GM21447 (cell line): ENCODE results near the gene LGR6.

Source experiments
- ATAC-seq: cut with Tn5 transposase; IDR thresholded peaks from one replicate; pipeline ENCODE4 v1.9.1; 2021; ENCODE audit not compliant: unreplicated experiment

Gene LGR6

GRCh38 chr1:202217951-202218350, 24.4 kb downstream of the LGR6 start:
- no peak for ATAC-seq

- ATAC-seq: no peak
Observed at GRCh38 chr1:202220733-202221132, 27.1 kb downstream of the LGR6 start.

GRCh38 chr1:202221911-202222909, 28.6 kb downstream of the LGR6 start:
- ATAC-seq: no peak

GRCh38 chr1:202223121-202223860, 29.7 kb downstream of the LGR6 start:
- ATAC-seq: no peak

GRCh38 chr1:202224453-202224852, 30.9 kb downstream of the LGR6 start:
- ATAC-seq: no peak

GRCh38 chr1:202225131-202225530, 31.5 kb downstream of the LGR6 start:
- no peak for ATAC-seq

GRCh38 chr1:202227053-202227672, 33.6 kb downstream of the LGR6 start:
- ATAC-seq: no peak

GRCh38 chr1:202227997-202228401, 34.4 kb downstream of the LGR6 start:
- no peak for ATAC-seq

GRCh38 chr1:202228484-202229122, 35.0 kb downstream of the LGR6 start:
- ATAC-seq: no peak

GRCh38 chr1:202229376-202229775, 35.8 kb downstream of the LGR6 start:
- ATAC-seq: no peak

GRCh38 chr1:202230061-202230938, 36.7 kb downstream of the LGR6 start:
- no peak for ATAC-seq

- ATAC-seq: no peak
Observed at GRCh38 chr1:202230939-202231645, 37.5 kb downstream of the LGR6 start.

GRCh38 chr1:202233171-202233570, 39.6 kb downstream of the LGR6 start:
- no peak for ATAC-seq

GRCh38 chr1:202233804-202234203, 40.2 kb downstream of the LGR6 start:
- ATAC-seq: no peak

- no peak for ATAC-seq
Observed at GRCh38 chr1:202234331-202235002, 40.9 kb downstream of the LGR6 start.

- ATAC-seq: no peak
Observed at GRCh38 chr1:202235003-202235660, 41.5 kb downstream of the LGR6 start.

GRCh38 chr1:202235856-202236837, 42.5 kb downstream of the LGR6 start:
- no peak for ATAC-seq
